ENCODE results near the gene SPTY2D1. TPM values are rescaled to one million over a fixed set of nuclear protein-coding genes. Genes with fewer than 3 reads are reported as not detected.
A peak's percentile ranks its signal among the peaks of the same experiment; 100 is the strongest.

Gene SPTY2D1
- total and polyA plus RNA-seq, 7 donors: 4.8 to 17.8 (median 15.0) TPM

- DNase-seq (peak; percentile 93 to 94), ATAC-seq (peak; percentile 96 to 98 (median 98))
- no peaks in the 10 kb centered on the region for H3K27me3 ChIP-seq (ENCODE audit: insufficient read depth in 3 of 3, low read length in 2 of 3)
- peaks cover 35% of the 10 kb centered on the region for H3K4me1 ChIP-seq
- H3K27ac ChIP-seq: peak within 1 kb of the TSS; percentile 85
- no peaks in the 10 kb centered on the region for H3K9me3 ChIP-seq
- WGBS, 3 donors: 0 to 1% (median 0%) methylated on average over 50 of the region's 50 CpGs
- peak within 1 kb of the TSS; percentile 96 for H3K4me3 ChIP-seq
- peaks cover 0 to 14% of the 10 kb centered on the region in 2 donors for H3K36me3 ChIP-seq (ENCODE audit: insufficient read depth in 1 of 2, low read depth in 1 of 2)
- TF ChIP-seq CTCF (IDR thresholded peaks at IDR 0.05): no peak
- intact Hi-C loops (cut with DNase I): loop anchor here (2.0 to 10.0 kb wide), 3 partner anchors 46 to 62 kb away; partner anchors contain the start of genes SPTY2D1 (in 2 of the 2) and TSG101 (in 1 of the 2)
These were observed 45.6 kb downstream of the SPTY2D1 start, which contains the start of gene UEVLD for GRCh38 chr11:18588297-18589252. TSS of gene UEVLD (minus strand) at chr11:18588734. CDS start at chr11:18588654, 80 bp downstream.

DNA sequence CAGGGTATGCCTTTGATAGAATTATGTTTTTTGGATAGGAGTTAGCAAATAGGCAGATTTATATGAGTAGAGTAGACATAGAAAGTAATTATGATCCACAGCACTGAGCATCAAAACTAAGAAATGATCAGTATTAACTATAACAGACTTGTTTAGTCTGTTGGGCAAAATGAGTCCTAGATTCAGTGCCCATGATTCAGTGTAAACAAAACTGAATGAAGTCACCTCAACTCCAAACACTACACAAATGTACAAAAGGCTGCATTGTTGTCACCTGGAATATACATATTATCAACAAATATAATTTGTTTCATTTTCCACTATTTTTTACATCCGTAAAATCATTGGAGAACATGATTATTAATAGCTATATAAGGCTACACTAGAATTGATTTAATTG, 52.3 kb downstream of the SPTY2D1 start:
- Histone ChIP-seq H3K36me3 (ENCODE audit: insufficient read depth in 1 of 2, low read depth in 1 of 2) (peaks cover 5 to 41% of the 10 kb centered on the region in 2 donors), H3K27me3 (ENCODE audit: insufficient read depth in 3 of 3, low read length in 2 of 3) (no peaks in the 10 kb centered on the region), H3K9me3 (no peaks in the 10 kb centered on the region), H3K4me3 (no peak overlapping the region), H3K27ac (no peak overlapping the region), H3K4me1 (peaks cover under 1% of the 10 kb centered on the region)
- 90 to 98% (median 91%) methylated on average over 1 of the region's 1 CpG for WGBS, 3 donors
- TF ChIP-seq CTCF (IDR thresholded peaks at IDR 0.05): no peak
- no peak for DNase-seq
- intact Hi-C loops (cut with DNase I): loop anchor here in 1 of 2 donors (10.0 kb wide), 1 partner anchor 53 kb away; the partner anchor contains the start of gene SPTY2D1
- no peak for ATAC-seq

DNA sequence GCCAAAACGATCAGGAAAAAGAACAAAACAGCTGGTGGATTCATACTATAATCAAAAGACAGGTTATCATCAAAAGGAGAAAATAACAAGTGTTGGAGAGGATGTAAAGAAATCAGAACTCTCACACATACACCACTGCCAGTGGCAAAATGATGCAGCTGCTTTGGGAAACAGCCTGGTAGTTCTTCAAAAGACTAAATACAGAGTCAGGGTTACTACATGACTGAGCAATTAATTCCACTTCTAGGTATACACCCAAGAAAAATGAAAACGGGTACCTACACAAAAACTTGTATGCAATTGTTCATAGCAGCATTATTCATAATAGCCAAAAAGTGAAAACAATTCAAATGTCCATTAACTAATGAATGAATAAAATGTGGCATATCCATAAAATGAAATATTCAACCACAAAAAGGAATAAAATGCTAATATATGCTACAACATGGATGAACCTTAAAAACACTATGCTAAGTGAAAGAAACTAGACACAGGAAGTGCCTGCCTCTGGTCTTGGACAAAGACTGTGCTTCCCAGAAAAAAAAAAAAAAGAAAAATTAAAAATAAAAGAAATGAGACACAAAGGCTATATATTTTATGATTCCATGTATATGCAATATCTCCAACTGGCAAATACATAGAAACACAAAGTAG, 53.9 kb downstream of the SPTY2D1 start:
- H3K27ac ChIP-seq: no peak overlapping the region
- intact Hi-C loops (cut with DNase I): loop anchor here in 1 of 2 donors (10.0 kb wide), 1 partner anchor 55 kb away; the partner anchor contains the start of gene SPTY2D1
- H3K4me3 ChIP-seq: no peak overlapping the region
- no peak for DNase-seq
- no peak for TF ChIP-seq CTCF (IDR thresholded peaks at IDR 0.05)
- WGBS, 3 donors: 51 to 70% (median 63%) methylated on average over 2 of the region's 2 CpGs
- no peaks in the 10 kb centered on the region for H3K27me3 ChIP-seq (ENCODE audit: insufficient read depth in 3 of 3, low read length in 2 of 3)
- H3K4me1 ChIP-seq: no peaks in the 10 kb centered on the region
- H3K36me3 ChIP-seq (ENCODE audit: insufficient read depth in 1 of 2, low read depth in 1 of 2): peaks cover 5 to 49% of the 10 kb centered on the region in 2 donors
- H3K9me3 ChIP-seq: no peaks in the 10 kb centered on the region
- ATAC-seq: no peak

GRCh38 chr11:18578975-18579598, 55.1 kb downstream of the SPTY2D1 start:
- Histone ChIP-seq H3K4me1 (no peaks in the 10 kb centered on the region), H3K27ac (no peak overlapping the region), H3K9me3 (no peaks in the 10 kb centered on the region), H3K4me3 (no peak overlapping the region), H3K27me3 (ENCODE audit: insufficient read depth in 3 of 3, low read length in 2 of 3) (no peaks in the 10 kb centered on the region), H3K36me3 (ENCODE audit: insufficient read depth in 1 of 2, low read depth in 1 of 2) (peaks cover 5 to 54% of the 10 kb centered on the region in 2 donors)
- ATAC-seq (no peak), DNase-seq (no peak)
- no peak for TF ChIP-seq CTCF (IDR thresholded peaks at IDR 0.05)
- intact Hi-C loops (cut with DNase I): no loop called here
- WGBS, 3 donors: 87 to 90% (median 89%) methylated on average over 14 of the region's 14 CpGs
